Inferior parietal cortex (tissue), 1 donor: ENCODE measurements around the gene NKD2.
"Not testable (repeated sequence)": the region's sequence is repeated elsewhere in the genome, so short reads cannot be mapped to it uniquely, and the experiment has no call there.

ENCODE experiments used
- DNase-seq: peaks from one replicate; pipeline ENCODE4 v3.0.0-alpha.2; 2016; ENCODE audit errors: extremely low spot score

NKD2 gene

GRCh38 chr5:1013948-1014301 lies 5.3 kb downstream of the NKD2 start:
- no peak for DNase-seq

- DNase-seq, result no peak
These were observed 5.7 kb downstream of the NKD2 start for GRCh38 chr5:1014346-1014745.

GRCh38 chr5:1014781-1015221 lies 6.2 kb downstream of the NKD2 start:
- no peak for DNase-seq

- no peak for DNase-seq
These were observed 6.9 kb downstream of the NKD2 start for GRCh38 chr5:1015507-1015906.

GRCh38 chr5:1016036-1016435 lies 7.4 kb downstream of the NKD2 start:
- peak; percentile 23 for DNase-seq

- no peak for DNase-seq
These were observed 7.9 kb downstream of the NKD2 start for GRCh38 chr5:1016476-1016875.

- DNase-seq, result no peak
These were observed 8.5 kb downstream of the NKD2 start for GRCh38 chr5:1017056-1017455.

GRCh38 chr5:1017691-1018455 lies 9.3 kb downstream of the NKD2 start:
- no peak for DNase-seq

- no peak for DNase-seq
These were observed 10.0 kb downstream of the NKD2 start for GRCh38 chr5:1018596-1018995.

- no peak for DNase-seq
These were observed 10.7 kb downstream of the NKD2 start for GRCh38 chr5:1019001-1019905.

- DNase-seq, result no peak
These were observed 11.9 kb downstream of the NKD2 start for GRCh38 chr5:1020452-1020961.

GRCh38 chr5:1021136-1021968 lies 12.8 kb downstream of the NKD2 start:
- DNase-seq, result no peak

GRCh38 chr5:1021969-1022336 lies 13.4 kb downstream of the NKD2 start:
- not testable (repeated sequence) for DNase-seq

GRCh38 chr5:1026700-1027621 lies 18.4 kb downstream of the NKD2 start:
- DNase-seq, result no peak

- no peak for DNase-seq
These were observed 19.2 kb downstream of the NKD2 start for GRCh38 chr5:1027631-1028441.

- DNase-seq, result no peak
These were observed 20.1 kb downstream of the NKD2 start for GRCh38 chr5:1028481-1029281.

- DNase-seq, result no peak
These were observed 20.8 kb downstream of the NKD2 start for GRCh38 chr5:1029282-1029944.

- DNase-seq, result no peak
These were observed 21.5 kb downstream of the NKD2 start for GRCh38 chr5:1029945-1030625.
